Gastroesophageal sphincter (tissue), 4 donors: Measurements from ENCODE around the gene TM9SF4. TPM values are rescaled to one million over a fixed set of nuclear protein-coding genes. Genes with fewer than 3 reads are reported as not detected.

ENCODE experiments used
- ATAC-seq: fragments of 150-250 bp; one replicate; pipeline ENCODE4 v1.9.1; 2016; ENCODE audit warnings: mild to moderate bottlenecking, moderate library complexity
- H3K27ac ChIP-seq, 4 donors: fragments of 200-600 bp; sonication (generic) in 3 of 4; 1 replicate in 3 of 4; 2 replicates in 1 of 4; pipeline ENCODE4 v1.5.1; 2016 to 2019
- H3K27me3 ChIP-seq: fragments of 200-600 bp; sonication (generic); one replicate; pipeline ENCODE4 v1.5.1; 2019
- H3K36me3 ChIP-seq, 2 donors: fragments of 200-600 bp; sonication (generic); one replicate each; pipeline ENCODE4 v1.5.1; 2019; ENCODE audit warnings: control low read depth in 1 of 2
- H3K4me1 ChIP-seq, 3 donors: fragments of 200-600 bp; sonication (generic); 1 replicate in 2 of 3; 2 replicates in 1 of 3; pipeline ENCODE4 v1.5.1; 2016 to 2019; ENCODE audit warnings: control low read depth in 2 of 3
- H3K4me3 ChIP-seq, 2 donors: fragments of 200-600 bp; sonication (generic); one replicate each; pipeline ENCODE4 v1.5.1; 2019; ENCODE audit warnings: mild to moderate bottlenecking in 1 of 2, moderate library complexity in 1 of 2
- H3K9me3 ChIP-seq, 3 donors: fragments of 200-600 bp; sonication (generic); one replicate each; pipeline ENCODE4 v1.5.1; 2017 to 2019; ENCODE audit warnings: control low read depth in 2 of 3
- CTCF ChIP-seq, 4 experiments: fragments of 200-600 bp in 2 of 4; fragments of 450-650 bp in 2 of 4; sonication (generic) in 1 of 4; IDR thresholded peaks; one replicate each; pipeline ENCODE4 v1.5.1; 2017 to 2019; ENCODE audit warnings: antibody characterized with exemption in 4 of 4, mild to moderate bottlenecking in 2 of 4, moderate library complexity in 2 of 4
- EP300 ChIP-seq: sonication (generic); formaldehyde crosslinking; IDR thresholded peaks from one replicate; pipeline ENCODE4 v1.6.1; 2017; ENCODE audit warnings: antibody characterized with exemption, mild to moderate bottlenecking
- POLR2A ChIP-seq, 2 donors: fragments of 450-650 bp; IDR thresholded peaks; one replicate each; pipeline ENCODE4 v1.6.1; 2017; ENCODE audit warnings: antibody characterized with exemption in 2 of 2, mild to moderate bottlenecking in 2 of 2, moderate library complexity in 1 of 2
- POLR2AphosphoS5 ChIP-seq: sonication (generic); formaldehyde crosslinking; IDR thresholded peaks from one replicate; pipeline ENCODE4 v1.6.1; 2017; ENCODE audit warnings: antibody characterized with exemption
- WGBS, 2 donors: methylation state at CpG; one replicate each; pipeline ENCODE4 v1.1.5; 2018; ENCODE audit warnings: low coverage in 1 of 2; 5-methylcytosine and 5-hydroxymethylcytosine counted together
- total RNA-seq, 4 donors: library from RNA; depleted of rRNA; stranded (reverse); fragments of >200 nt; gene quantifications; one replicate each; pipeline ENCODE4 v1.1.0, GENCODE V29; 2016

The TM9SF4 gene
- total RNA-seq, 4 donors from 2014 or later: 20.7 to 32.6 (median 22.9) TPM

DNA sequence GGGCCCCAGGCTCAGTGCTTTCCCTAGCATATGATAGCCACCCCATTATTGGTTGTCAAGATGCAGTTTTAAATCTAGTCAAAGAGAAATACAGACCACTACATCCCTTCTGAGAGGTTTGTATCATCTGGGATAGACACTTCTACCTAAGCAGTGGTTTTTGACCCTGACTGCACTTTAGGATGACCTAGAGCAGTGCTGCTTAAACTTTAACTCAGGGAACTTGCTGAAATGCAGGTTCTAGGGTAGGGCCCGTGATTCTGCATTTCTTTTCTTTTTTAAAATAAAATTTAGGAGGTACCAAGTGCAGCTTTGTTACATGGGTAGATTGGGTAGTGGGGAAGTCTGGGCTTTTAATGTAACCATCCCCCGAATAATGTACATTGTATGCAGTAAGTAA lies 18.7 kb downstream of the TM9SF4 start:
- H3K27ac ChIP-seq: no peak overlapping the region
- TF ChIP-seq POLR2AphosphoS5 (no peak), POLR2A (IDR thresholded peaks at IDR 0.05) (no peak), EP300 (no peak), CTCF (IDR thresholded peaks at IDR 0.05) (no peak)
- H3K4me1 ChIP-seq: peaks cover 0 to 9% (median 0%) of the 10 kb centered on the region in 3 donors
- no peak overlapping the region for H3K4me3 ChIP-seq
- H3K27me3 ChIP-seq: no peaks in the 10 kb centered on the region
- 82 to 84% methylated on average over 2 of the region's 2 CpGs for WGBS, 2 donors
- H3K9me3 ChIP-seq: no peaks in the 10 kb centered on the region
- ATAC-seq: no peak
- peaks cover 0 to 23% of the 10 kb centered on the region in 2 donors for H3K36me3 ChIP-seq

- no peak for ATAC-seq
- Histone ChIP-seq H3K9me3 (no peaks in the 10 kb centered on the region), H3K36me3 (peaks cover 0 to 27% of the 10 kb centered on the region in 2 donors), H3K4me1 (peaks cover 0 to 9% (median 0%) of the 10 kb centered on the region in 3 donors), H3K4me3 (no peak overlapping the region), H3K27me3 (no peaks in the 10 kb centered on the region), H3K27ac (no peak overlapping the region)
- WGBS, 2 donors: 90 to 93% methylated on average over 5 of the region's 5 CpGs
- no peak for TF ChIP-seq POLR2A (IDR thresholded peaks at IDR 0.05)
- no peak for TF ChIP-seq POLR2AphosphoS5
- no peak for TF ChIP-seq CTCF (IDR thresholded peaks at IDR 0.05)
- no peak for TF ChIP-seq EP300
Observed at GRCh38 chr20:32129863-32130262, 20.3 kb downstream of the TM9SF4 start.

GRCh38 chr20:32130352-32130751 lies 20.8 kb downstream of the TM9SF4 start:
- no peak overlapping the region for H3K27ac ChIP-seq
- no peaks in the 10 kb centered on the region for H3K27me3 ChIP-seq
- H3K4me3 ChIP-seq: no peak overlapping the region
- no peaks in the 10 kb centered on the region for H3K9me3 ChIP-seq
- 0 to 90% methylated on average over 1 to 2 of the region's 2 CpGs for WGBS, 2 donors
- peaks cover 0 to 23% of the 10 kb centered on the region in 2 donors for H3K36me3 ChIP-seq
- no peak for TF ChIP-seq POLR2AphosphoS5
- no peak for TF ChIP-seq POLR2A (IDR thresholded peaks at IDR 0.05)
- no peak for TF ChIP-seq CTCF (IDR thresholded peaks at IDR 0.05)
- TF ChIP-seq EP300: no peak
- no peak for ATAC-seq
- peaks cover 0 to 9% (median 0%) of the 10 kb centered on the region in 3 donors for H3K4me1 ChIP-seq

GRCh38 chr20:32130965-32131364 lies 21.5 kb downstream of the TM9SF4 start:
- no peak for ATAC-seq
- WGBS, 2 donors: 35 to 80% methylated on average over 2 of the region's 2 CpGs

GRCh38 chr20:32132911-32133549 lies 23.5 kb downstream of the TM9SF4 start:
- ATAC-seq: no peak
- Histone ChIP-seq H3K4me1 (peaks cover 0 to 9% (median 0%) of the 10 kb centered on the region in 3 donors), H3K9me3 (no peaks in the 10 kb centered on the region), H3K27ac (no peak overlapping the region), H3K4me3 (no peak overlapping the region), H3K27me3 (no peaks in the 10 kb centered on the region), H3K36me3 (peaks cover 0 to 50% of the 10 kb centered on the region in 2 donors)
- TF ChIP-seq POLR2AphosphoS5: no peak
- TF ChIP-seq CTCF (IDR thresholded peaks at IDR 0.05): no peak
- no peak for TF ChIP-seq POLR2A (IDR thresholded peaks at IDR 0.05)
- no peak for TF ChIP-seq EP300
- WGBS, 2 donors: 92 to 100% methylated on average over 4 to 9 of the region's 10 CpGs

More at GRCh38 chr20:32130965-32131364, 21.5 kb downstream of the TM9SF4 start:
- Histone ChIP-seq H3K27ac (no peak overlapping the region), H3K4me3 (no peak overlapping the region), H3K4me1 (peaks cover 0 to 9% (median 0%) of the 10 kb centered on the region in 3 donors), H3K27me3 (no peaks in the 10 kb centered on the region), H3K36me3 (peaks cover 0 to 29% of the 10 kb centered on the region in 2 donors), H3K9me3 (no peaks in the 10 kb centered on the region)
- TF ChIP-seq POLR2AphosphoS5 (no peak), EP300 (no peak)
